Tibial nerve (tissue), 4 donors: ENCODE measurements around the gene FSCN2. TPM values are rescaled to one million over a fixed set of nuclear protein-coding genes. Genes with fewer than 3 reads are reported as not detected.

Experiments used
- DNase-seq, 2 donors: peaks; one replicate each; pipeline ENCODE4 v3.0.0-alpha.2; 2019; ENCODE audit warnings: low spot score in 2 of 2
- H3K27ac ChIP-seq, 4 donors: fragments of 200-600 bp; sonication (generic) in 3 of 4; one replicate each; pipeline ENCODE4 v1.5.1; 2017 to 2019; ENCODE audit warnings: mild to moderate bottlenecking in 1 of 4
- H3K27me3 ChIP-seq, 2 donors: fragments of 200-600 bp; sonication (generic) in 1 of 2; one replicate each; pipeline versions ENCODE4 v1.5.1 to v1.6.0; 2017 to 2019
- H3K36me3 ChIP-seq, 3 donors: fragments of 200-600 bp; sonication (generic); one replicate each; pipeline ENCODE4 v1.5.1; 2018 to 2019
- H3K4me1 ChIP-seq, 4 donors: fragments of 200-600 bp; sonication (generic) in 3 of 4; one replicate each; pipeline ENCODE4 v1.5.1; 2017 to 2019
- H3K4me3 ChIP-seq, 4 donors: fragments of 200-600 bp; sonication (generic) in 3 of 4; one replicate each; pipeline ENCODE4 v1.5.1; 2017 to 2019; ENCODE audit warnings: mild to moderate bottlenecking in 1 of 4, moderate library complexity in 1 of 4
- H3K9me3 ChIP-seq, 4 donors: fragments of 200-600 bp; sonication (generic) in 3 of 4; one replicate each; pipeline ENCODE4 v1.5.1; 2017 to 2019
- EP300 ChIP-seq, 2 donors: sonication (generic); formaldehyde crosslinking; IDR thresholded peaks; one replicate each; pipeline ENCODE4 v1.6.1; 2017; ENCODE audit warnings: antibody characterized with exemption in 2 of 2, mild to moderate bottlenecking in 1 of 2
- POLR2A ChIP-seq, 2 donors: fragments of 450-650 bp; IDR thresholded peaks; one replicate each; pipeline ENCODE4 v1.6.1; 2017; ENCODE audit warnings: antibody characterized with exemption in 2 of 2, mild to moderate bottlenecking in 2 of 2, moderate library complexity in 2 of 2
- WGBS, 2 donors: methylation state at CpG; one replicate each; pipeline ENCODE4 v1.1.5; 2018; 5-methylcytosine and 5-hydroxymethylcytosine counted together
- total RNA-seq, 4 donors: library from RNA; depleted of rRNA; stranded (reverse); fragments of >200 nt; gene quantifications; one replicate each; pipeline ENCODE4 v1.1.0, GENCODE V29; 2016
- TF ChIP-seq, protein P1 (sequence below), 5 experiments: fragments of 200-600 bp in 3 of 5; fragments of 450-650 bp in 2 of 5; sonication (generic) in 3 of 5; IDR thresholded peaks; one replicate each; pipeline ENCODE4 v1.5.1; 2016 to 2019; ENCODE audit warnings: antibody characterized with exemption in 5 of 5, mild to moderate bottlenecking in 3 of 5, moderate library complexity in 2 of 5

Gene FSCN2
- total RNA-seq, 4 donors from 2014 or later, result 0.42 to 4.4 (median 3.7) TPM

DNA sequence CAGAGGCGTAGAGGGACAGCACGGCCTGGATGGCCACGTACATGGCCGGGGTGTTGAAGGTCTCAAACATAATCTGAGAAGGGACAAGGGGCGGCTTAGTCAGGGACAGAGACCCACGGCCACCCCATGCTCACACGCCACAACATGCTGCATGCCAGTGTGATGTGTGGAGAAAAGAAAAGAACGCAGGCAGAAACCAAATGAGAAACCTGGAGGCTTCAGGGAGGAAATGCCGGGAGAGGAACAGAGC, 16.7 kb upstream of the FSCN2 start:
- Histone ChIP-seq H3K27me3 (no peaks in the 10 kb centered on the region), H3K36me3 (peaks cover 0 to 48% (median 17%) of the 10 kb centered on the region in 3 donors), H3K4me3 (peak overlapping the region; percentile 90 to 96 (median 95)), H3K9me3 (no peaks in the 10 kb centered on the region), H3K27ac (peak overlapping the region; percentile 91 to 100 (median 95)), H3K4me1 (peaks cover 0 to 37% (median 27%) of the 10 kb centered on the region in 4 donors)
- no peak for DNase-seq
- TF ChIP-seq POLR2A (IDR thresholded peaks at IDR 0.05) (no peak), EP300 (IDR thresholded peaks at IDR 0.05) (no peak)
- TF ChIP-seq, protein P1, sequence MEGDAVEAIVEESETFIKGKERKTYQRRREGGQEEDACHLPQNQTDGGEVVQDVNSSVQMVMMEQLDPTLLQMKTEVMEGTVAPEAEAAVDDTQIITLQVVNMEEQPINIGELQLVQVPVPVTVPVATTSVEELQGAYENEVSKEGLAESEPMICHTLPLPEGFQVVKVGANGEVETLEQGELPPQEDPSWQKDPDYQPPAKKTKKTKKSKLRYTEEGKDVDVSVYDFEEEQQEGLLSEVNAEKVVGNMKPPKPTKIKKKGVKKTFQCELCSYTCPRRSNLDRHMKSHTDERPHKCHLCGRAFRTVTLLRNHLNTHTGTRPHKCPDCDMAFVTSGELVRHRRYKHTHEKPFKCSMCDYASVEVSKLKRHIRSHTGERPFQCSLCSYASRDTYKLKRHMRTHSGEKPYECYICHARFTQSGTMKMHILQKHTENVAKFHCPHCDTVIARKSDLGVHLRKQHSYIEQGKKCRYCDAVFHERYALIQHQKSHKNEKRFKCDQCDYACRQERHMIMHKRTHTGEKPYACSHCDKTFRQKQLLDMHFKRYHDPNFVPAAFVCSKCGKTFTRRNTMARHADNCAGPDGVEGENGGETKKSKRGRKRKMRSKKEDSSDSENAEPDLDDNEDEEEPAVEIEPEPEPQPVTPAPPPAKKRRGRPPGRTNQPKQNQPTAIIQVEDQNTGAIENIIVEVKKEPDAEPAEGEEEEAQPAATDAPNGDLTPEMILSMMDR (IDR thresholded peaks at IDR 0.05), result no peak
- 1% methylated on average over 9 of the region's 9 CpGs for WGBS, 2 donors

DNA sequence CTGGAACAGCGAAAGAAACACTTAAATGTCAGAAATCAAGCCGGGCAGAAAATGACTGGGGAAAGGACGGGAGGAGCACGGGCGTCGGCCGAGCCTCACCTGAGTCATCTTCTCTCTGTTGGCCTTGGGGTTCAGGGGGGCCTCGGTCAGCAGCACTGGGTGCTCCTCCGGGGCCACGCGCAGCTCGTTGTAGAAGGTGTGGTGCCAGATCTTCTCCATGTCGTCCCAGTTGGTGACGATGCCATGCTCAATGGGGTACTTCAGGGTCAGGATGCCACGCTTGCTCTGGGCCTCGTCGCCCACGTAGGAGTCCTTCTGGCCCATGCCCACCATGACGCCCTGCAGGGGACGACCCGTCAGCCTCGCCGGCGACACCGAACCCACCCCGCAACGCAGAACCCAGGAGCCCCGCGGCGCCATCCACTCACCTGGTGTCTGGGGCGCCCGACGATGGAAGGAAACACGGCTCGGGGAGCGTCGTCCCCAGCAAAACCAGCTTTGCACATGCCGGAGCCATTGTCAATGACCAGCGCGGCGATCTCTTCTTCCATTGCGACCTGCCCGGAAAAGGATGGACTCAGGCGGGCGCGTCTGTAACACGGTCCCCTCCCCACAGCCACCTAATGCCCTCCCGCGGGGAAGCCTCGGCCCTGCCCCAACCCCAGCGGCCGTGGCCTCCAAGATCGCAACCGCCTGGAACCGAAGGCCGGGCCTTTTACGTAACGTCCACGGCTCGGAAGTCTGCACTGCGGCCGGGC, 16.2 kb upstream of the FSCN2 start:
- Histone ChIP-seq H3K4me3 (peak overlapping the region; percentile 90 to 96 (median 95)), H3K27me3 (no peaks in the 10 kb centered on the region), H3K9me3 (no peaks in the 10 kb centered on the region), H3K36me3 (peaks cover 0 to 48% (median 17%) of the 10 kb centered on the region in 3 donors), H3K4me1 (peaks cover 0 to 42% (median 31%) of the 10 kb centered on the region in 4 donors), H3K27ac (peak overlapping the region; percentile 91 to 100 (median 95))
- no peak for DNase-seq
- 0% methylated on average over 31 to 41 of the region's 62 CpGs for WGBS, 2 donors
- TF ChIP-seq POLR2A (IDR thresholded peaks at IDR 0.05), result no peak
- TF ChIP-seq EP300 (IDR thresholded peaks at IDR 0.05), result no peak
- TF ChIP-seq, protein P1 (IDR thresholded peaks at IDR 0.05), result no peak

DNA sequence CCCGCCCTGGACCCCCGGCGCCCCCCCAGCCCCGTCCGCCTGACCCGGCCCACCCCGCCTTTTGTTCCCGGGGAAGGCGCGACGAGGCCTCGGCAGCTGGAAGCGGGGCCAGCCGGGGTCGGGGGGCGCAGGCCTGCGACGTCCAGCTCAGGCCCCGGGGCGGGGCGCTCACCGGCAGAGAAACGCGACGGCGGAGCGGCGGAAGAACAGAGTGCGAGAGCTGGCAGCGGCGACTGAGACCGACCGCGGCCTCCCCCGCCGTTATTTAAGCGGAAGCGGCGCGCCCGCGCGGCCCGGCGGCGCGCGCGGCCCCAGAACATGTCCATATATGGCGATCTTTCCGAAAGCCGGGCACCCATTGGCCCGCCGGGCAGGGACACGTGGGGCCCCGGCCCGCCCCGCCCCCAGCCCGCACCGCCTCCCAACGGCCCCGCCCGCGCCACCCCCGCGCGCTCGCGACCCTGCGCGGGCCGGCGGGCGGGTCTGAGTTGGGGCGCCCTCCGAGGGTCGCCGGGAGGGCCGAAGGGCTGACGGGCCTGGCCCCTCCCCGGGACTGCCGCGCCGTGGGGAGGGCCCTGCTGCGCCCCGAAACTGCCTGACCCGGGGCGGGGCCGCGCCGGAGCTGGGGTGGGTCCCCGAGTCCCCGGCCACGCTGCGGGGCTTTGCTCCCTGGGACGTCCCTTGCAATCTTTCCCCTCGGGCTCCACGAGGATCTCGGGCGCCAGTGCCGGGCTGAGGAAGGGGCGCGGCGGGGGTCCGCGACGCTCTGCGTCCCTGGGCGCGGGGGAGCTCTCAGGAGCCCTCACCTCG, 15.4 kb upstream of the FSCN2 start, which contains the start of gene ACTG1:
Gene ACTG1 (minus strand): TSS at position 238 of the 810 bp plus-strand sequence. CDS start 445 bp downstream, outside the sequence.
- H3K9me3 ChIP-seq, result no peaks in the 10 kb centered on the region
- peak within 1 kb of the TSS; percentile 90 to 96 (median 95) for H3K4me3 ChIP-seq
- peak within 1 kb of the TSS; percentile 96 to 100 (median 100) for H3K27ac ChIP-seq
- whole genome bisulfite sequencing, 2 donors, result 0 to 1% methylated on average over 18 to 27 of the region's 111 CpGs
- peak; percentile 49 to 99 for TF ChIP-seq EP300 (IDR thresholded peaks at IDR 0.05)
- TF ChIP-seq POLR2A (IDR thresholded peaks at IDR 0.05), result peak; percentile 92 to 95
- TF ChIP-seq, protein P1 (IDR thresholded peaks at IDR 0.05), result peak in 2 of 5 experiments; percentile 24 to 49
- peaks cover 0 to 47% (median 17%) of the 10 kb centered on the region in 3 donors for H3K36me3 ChIP-seq
- DNase-seq, result peak; percentile 86 to 90
- no peaks in the 10 kb centered on the region for H3K27me3 ChIP-seq
- peaks cover 0 to 49% (median 38%) of the 10 kb centered on the region in 4 donors for H3K4me1 ChIP-seq

DNA sequence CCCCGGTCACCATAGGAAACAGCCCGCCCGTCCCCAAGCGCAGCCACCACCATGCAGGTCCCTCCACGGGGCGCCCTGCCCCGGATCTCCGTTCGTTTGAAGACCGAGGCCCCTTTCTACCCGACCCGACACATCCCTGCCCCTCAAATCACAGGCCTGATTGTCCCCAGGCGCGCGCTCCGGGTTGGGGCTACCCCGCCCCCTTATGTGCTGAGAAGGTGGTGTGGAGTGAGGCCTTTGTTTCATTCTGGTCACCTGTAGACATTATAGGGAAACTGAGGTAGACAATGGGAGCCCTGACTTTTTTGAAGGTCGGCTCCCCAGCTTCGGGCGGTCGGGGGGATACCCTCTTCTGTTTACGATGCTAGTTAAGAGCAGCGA, 14.8 kb upstream of the FSCN2 start:
- Histone ChIP-seq H3K4me1 (peaks cover 0 to 54% (median 44%) of the 10 kb centered on the region in 4 donors), H3K9me3 (no peaks in the 10 kb centered on the region), H3K36me3 (peaks cover 0 to 41% (median 17%) of the 10 kb centered on the region in 3 donors), H3K27ac (peak overlapping the region; percentile 96 to 100 (median 100)), H3K4me3 (peak overlapping the region; percentile 86 to 96 (median 92)), H3K27me3 (no peaks in the 10 kb centered on the region)
- DNase-seq, result peak; percentile 58 to 66
- WGBS, 2 donors, result 0 to 1% methylated on average over 6 to 23 of the region's 23 CpGs
- TF ChIP-seq, protein P1 (IDR thresholded peaks at IDR 0.05), result no peak
- TF ChIP-seq EP300 (IDR thresholded peaks at IDR 0.05), result peak in 1 of 2 donors; percentile 2
- no peak for TF ChIP-seq POLR2A (IDR thresholded peaks at IDR 0.05)
